Body of pancreas (tissue), 4 donors: ENCODE results near the gene PPP1R37. TPM values are rescaled to one million over a fixed set of nuclear protein-coding genes. Genes with fewer than 3 reads are reported as not detected.

Source experiments
- ATAC-seq: fragments of 150-250 bp; one replicate; pipeline ENCODE4 v1.9.1; 2016
- DNase-seq, 4 donors: peaks; one replicate each; pipeline ENCODE4 v3.0.0-alpha.2; 2019
- H3K27ac ChIP-seq, 4 donors: fragments of 200-600 bp; sonication (generic); 1 replicate in 3 of 4; 2 replicates in 1 of 4; pipeline versions ENCODE4 v1.5.1 to v1.6.1; 2016 to 2019; ENCODE audit warnings: mild to moderate bottlenecking in 1 of 4, mixed read lengths in 1 of 4, moderate library complexity in 1 of 4
- H3K27me3 ChIP-seq, 2 donors: fragments of 200-600 bp; sonication (generic); one replicate each; pipeline ENCODE4 v1.6.0; 2016; ENCODE audit warnings: mild to moderate bottlenecking in 1 of 2
- H3K36me3 ChIP-seq, 2 donors: fragments of 200-600 bp; sonication (generic); replicated peaks in 1 of 2; 2 replicates each; pipeline ENCODE4 v1.5.1; 2016; ENCODE audit warnings: low read depth in 2 of 2; ENCODE audit not compliant: insufficient read depth in 1 of 2
- H3K4me1 ChIP-seq: fragments of 200-600 bp; sonication (generic); one replicate; pipeline ENCODE4 v1.6.0; 2016
- H3K4me3 ChIP-seq, 2 donors: fragments of 200-600 bp; sonication (generic); 1 replicate in 1 of 2; 2 replicates in 1 of 2; pipeline ENCODE4 v1.5.1; 2016 to 2019
- H3K9me3 ChIP-seq, 3 donors: fragments of 200-600 bp; sonication (generic); 1 replicate in 2 of 3; 2 replicates in 1 of 3; pipeline ENCODE4 v1.5.1; 2016
- POLR2A ChIP-seq, 3 donors: fragments of 450-650 bp; IDR thresholded peaks; one replicate each; pipeline ENCODE4 v1.6.1; 2016; ENCODE audit warnings: antibody characterized with exemption in 3 of 3, mild to moderate bottlenecking in 2 of 3
- WGBS, 2 donors: methylation state at CpG; one replicate each; pipeline ENCODE4 v1.1.5; 2017; 5-methylcytosine and 5-hydroxymethylcytosine counted together
- intact Hi-C: fragments of 100-400 bp; cut with DNase I; formaldehyde crosslinking; loops from one replicate; pipeline ENCODE4 v1.15.1; 2023
- total RNA-seq, 2 donors: library from RNA; depleted of rRNA; stranded (reverse); fragments of >200 nt; gene quantifications; one replicate each; pipeline ENCODE4 v1.1.0, GENCODE V29; 2016
- TF ChIP-seq, protein P1 (sequence below), 7 experiments: fragments of 450-650 bp in 4 of 7; fragments of 200-600 bp in 3 of 7; sonication (generic) in 3 of 7; IDR thresholded peaks; one replicate each; pipeline ENCODE4 v1.5.1; 2016 to 2019; ENCODE audit warnings: antibody characterized with exemption in 7 of 7

Gene PPP1R37
- total RNA-seq, 2 donors from 2014 or later, result 16.6 to 49.8 TPM

DNA sequence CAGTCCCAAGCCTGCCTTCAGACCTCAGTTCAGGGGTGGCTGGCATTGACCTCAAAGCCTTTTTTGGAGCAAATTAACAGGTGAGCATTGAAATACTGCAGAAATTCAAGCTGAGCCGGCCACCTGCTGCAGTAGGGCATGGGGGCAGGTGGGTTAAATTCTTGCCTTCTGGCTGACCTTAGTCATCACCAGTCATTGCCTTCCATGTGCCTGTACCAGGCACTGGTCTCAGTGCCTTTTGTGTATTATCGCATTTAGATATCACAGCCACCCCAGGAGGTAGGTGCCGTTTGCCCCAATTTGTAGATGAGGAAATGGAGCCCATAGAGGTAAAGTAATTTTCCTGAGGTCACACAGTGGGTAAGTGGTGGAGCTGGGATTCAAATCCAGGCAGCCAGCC is 7.2 kb downstream of the PPP1R37 start:
- Histone ChIP-seq H3K27ac (peak overlapping the region; percentile 37 to 81 (median 62)), H3K4me1 (peaks cover 97% of the 10 kb centered on the region), H3K9me3 (no peaks in the 10 kb centered on the region), H3K27me3 (no peaks in the 10 kb centered on the region), H3K4me3 (no peak overlapping the region), H3K36me3 (no peaks in the 10 kb centered on the region)
- TF ChIP-seq POLR2A (IDR thresholded peaks at IDR 0.05), result no peak
- TF ChIP-seq, protein P1, sequence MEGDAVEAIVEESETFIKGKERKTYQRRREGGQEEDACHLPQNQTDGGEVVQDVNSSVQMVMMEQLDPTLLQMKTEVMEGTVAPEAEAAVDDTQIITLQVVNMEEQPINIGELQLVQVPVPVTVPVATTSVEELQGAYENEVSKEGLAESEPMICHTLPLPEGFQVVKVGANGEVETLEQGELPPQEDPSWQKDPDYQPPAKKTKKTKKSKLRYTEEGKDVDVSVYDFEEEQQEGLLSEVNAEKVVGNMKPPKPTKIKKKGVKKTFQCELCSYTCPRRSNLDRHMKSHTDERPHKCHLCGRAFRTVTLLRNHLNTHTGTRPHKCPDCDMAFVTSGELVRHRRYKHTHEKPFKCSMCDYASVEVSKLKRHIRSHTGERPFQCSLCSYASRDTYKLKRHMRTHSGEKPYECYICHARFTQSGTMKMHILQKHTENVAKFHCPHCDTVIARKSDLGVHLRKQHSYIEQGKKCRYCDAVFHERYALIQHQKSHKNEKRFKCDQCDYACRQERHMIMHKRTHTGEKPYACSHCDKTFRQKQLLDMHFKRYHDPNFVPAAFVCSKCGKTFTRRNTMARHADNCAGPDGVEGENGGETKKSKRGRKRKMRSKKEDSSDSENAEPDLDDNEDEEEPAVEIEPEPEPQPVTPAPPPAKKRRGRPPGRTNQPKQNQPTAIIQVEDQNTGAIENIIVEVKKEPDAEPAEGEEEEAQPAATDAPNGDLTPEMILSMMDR (IDR thresholded peaks at IDR 0.05), result no peak
- whole genome bisulfite sequencing, 2 donors, result 77% methylated on average over 3 of the region's 3 CpGs; no CpG with 5 or more reads in 1 of the 2 donors
- ATAC-seq, result peak; percentile 13
- intact Hi-C loops, result no loop called here
- DNase-seq, result no peak

DNA sequence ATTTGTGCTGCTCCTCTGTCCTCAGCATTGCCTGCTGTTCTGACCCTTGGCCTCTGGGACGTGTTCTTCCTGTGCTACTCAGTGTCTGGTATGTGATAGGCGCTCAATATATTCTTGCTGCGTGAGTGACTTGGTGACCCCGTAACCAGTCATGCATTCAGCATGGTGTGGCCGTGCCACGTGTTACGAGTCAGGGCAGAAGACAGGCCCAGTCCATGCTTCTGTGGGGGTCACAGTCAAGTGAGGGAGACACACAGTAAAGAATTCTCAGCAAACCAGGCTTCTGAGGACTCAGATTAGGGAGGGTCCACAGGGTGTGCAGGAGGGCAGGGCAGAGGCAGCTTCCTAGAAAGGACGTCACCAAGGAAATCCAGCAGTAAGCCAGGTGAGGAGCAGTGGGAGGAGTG is 7.9 kb downstream of the PPP1R37 start:
- Histone ChIP-seq H3K4me3 (no peak overlapping the region), H3K9me3 (no peaks in the 10 kb centered on the region), H3K36me3 (no peaks in the 10 kb centered on the region), H3K27ac (peak overlapping the region; percentile 37 to 81 (median 60)), H3K27me3 (no peaks in the 10 kb centered on the region), H3K4me1 (peaks cover 93% of the 10 kb centered on the region)
- DNase-seq (no peak), ATAC-seq (no peak)
- intact Hi-C loops, result no loop called here
- TF ChIP-seq, protein P1 (IDR thresholded peaks at IDR 0.05), result no peak
- TF ChIP-seq POLR2A (IDR thresholded peaks at IDR 0.05), result no peak
- 63 to 78% methylated on average over 7 to 8 of the region's 8 CpGs for WGBS, 2 donors

GRCh38 chr19:45101806-45102205 is 8.8 kb downstream of the PPP1R37 start:
- H3K36me3 ChIP-seq, result no peaks in the 10 kb centered on the region
- intact Hi-C loops, result no loop called here
- no peaks in the 10 kb centered on the region for H3K27me3 ChIP-seq
- no peak for DNase-seq
- ATAC-seq, result no peak
- no peaks in the 10 kb centered on the region for H3K9me3 ChIP-seq
- TF ChIP-seq, protein P1 (IDR thresholded peaks at IDR 0.05), result no peak
- TF ChIP-seq POLR2A (IDR thresholded peaks at IDR 0.05), result no peak
- WGBS, 2 donors, result 63 to 83% methylated on average over 8 of the region's 8 CpGs
- peak overlapping the region in 3 of 4 donors; percentile 51 to 81 (median 70) for H3K27ac ChIP-seq
- peaks cover 84% of the 10 kb centered on the region for H3K4me1 ChIP-seq
- no peak overlapping the region for H3K4me3 ChIP-seq

- H3K4me1 ChIP-seq, result peaks cover 78% of the 10 kb centered on the region
Measured at GRCh38 chr19:45102481-45102880, 9.5 kb downstream of the PPP1R37 start.

DNA sequence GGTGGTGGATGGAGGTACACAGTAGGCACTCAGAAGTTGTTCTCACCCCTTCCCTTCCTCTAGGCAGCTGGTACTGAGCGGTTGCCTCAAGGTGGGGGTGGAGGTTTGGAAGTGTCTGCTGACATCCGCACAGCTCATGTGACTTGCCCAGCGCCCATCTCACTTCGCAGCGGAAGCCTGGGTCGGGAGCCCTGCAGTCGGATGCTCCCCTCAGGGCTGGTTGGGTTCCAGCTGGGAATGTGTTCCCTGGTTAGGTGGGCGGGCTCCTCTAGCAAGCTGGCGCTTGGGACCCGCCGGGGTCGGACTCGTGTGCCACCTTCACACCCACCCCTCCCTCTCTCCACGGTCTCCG is 10.2 kb downstream of the PPP1R37 start:
- intact Hi-C loops, result no loop called here
- DNase-seq, result peak in 3 of 4 donors; percentile 33 to 40 (median 36)
- Histone ChIP-seq H3K4me1 (peaks cover 71% of the 10 kb centered on the region), H3K27me3 (no peaks in the 10 kb centered on the region), H3K4me3 (no peak overlapping the region), H3K36me3 (no peaks in the 10 kb centered on the region), H3K9me3 (no peaks in the 10 kb centered on the region), H3K27ac (peak overlapping the region in 3 of 4 donors; percentile 61 to 79 (median 70))
- TF ChIP-seq, protein P1 (IDR thresholded peaks at IDR 0.05), result no peak
- no peak for TF ChIP-seq POLR2A (IDR thresholded peaks at IDR 0.05)
- 45 to 60% methylated on average over 2 to 15 of the region's 15 CpGs for WGBS, 2 donors
- ATAC-seq, result no peak

More at GRCh38 chr19:45102481-45102880, 9.5 kb downstream of the PPP1R37 start:
- WGBS, 2 donors, result 94 to 100% methylated on average over 1 to 7 of the region's 7 CpGs
- ATAC-seq, result no peak
- Histone ChIP-seq H3K27me3 (no peaks in the 10 kb centered on the region), H3K27ac (peak overlapping the region in 3 of 4 donors; percentile 61 to 79 (median 70)), H3K9me3 (no peaks in the 10 kb centered on the region), H3K4me3 (no peak overlapping the region), H3K36me3 (no peaks in the 10 kb centered on the region)
- intact Hi-C loops, result no loop called here
- DNase-seq, result no peak
- TF ChIP-seq, protein P1 (IDR thresholded peaks at IDR 0.05), result no peak
- TF ChIP-seq POLR2A (IDR thresholded peaks at IDR 0.05), result no peak
